Tibial nerve (tissue), 3 donors: ENCODE data around the gene PSMF1.

ENCODE experiments used
- POLR2A ChIP-seq, 2 donors: fragments of 450-650 bp; IDR thresholded peaks; one replicate each; pipeline ENCODE4 v1.6.1; 2017; ENCODE audit warnings: antibody characterized with exemption in 2 of 2, mild to moderate bottlenecking in 2 of 2, moderate library complexity in 2 of 2
- TF ChIP-seq, protein P1 (sequence below), 5 experiments: fragments of 200-600 bp in 3 of 5; fragments of 450-650 bp in 2 of 5; sonication (generic) in 3 of 5; IDR thresholded peaks; one replicate each; pipeline ENCODE4 v1.5.1; 2016 to 2019; ENCODE audit warnings: antibody characterized with exemption in 5 of 5, mild to moderate bottlenecking in 3 of 5, moderate library complexity in 2 of 5

DNA sequence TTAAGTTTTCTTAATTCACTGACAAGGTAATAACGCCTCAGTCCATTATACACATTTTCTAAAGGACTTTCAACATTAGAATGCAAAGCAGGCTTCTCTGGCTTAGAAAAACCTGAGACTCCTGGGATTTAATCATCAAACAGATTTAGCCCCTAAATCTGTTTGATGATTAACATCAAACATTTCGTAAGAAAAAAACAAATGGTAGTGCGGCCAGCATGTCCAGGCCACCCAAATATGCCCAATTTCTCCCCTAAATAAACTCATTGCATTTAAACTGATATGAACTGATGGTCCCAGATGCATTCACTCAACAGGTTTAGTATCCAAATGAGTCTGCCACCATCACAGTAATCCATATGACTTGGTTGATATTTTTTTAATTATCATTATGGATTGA lies 60.2 kb downstream of the PSMF1 start:
- TF ChIP-seq, protein P1, sequence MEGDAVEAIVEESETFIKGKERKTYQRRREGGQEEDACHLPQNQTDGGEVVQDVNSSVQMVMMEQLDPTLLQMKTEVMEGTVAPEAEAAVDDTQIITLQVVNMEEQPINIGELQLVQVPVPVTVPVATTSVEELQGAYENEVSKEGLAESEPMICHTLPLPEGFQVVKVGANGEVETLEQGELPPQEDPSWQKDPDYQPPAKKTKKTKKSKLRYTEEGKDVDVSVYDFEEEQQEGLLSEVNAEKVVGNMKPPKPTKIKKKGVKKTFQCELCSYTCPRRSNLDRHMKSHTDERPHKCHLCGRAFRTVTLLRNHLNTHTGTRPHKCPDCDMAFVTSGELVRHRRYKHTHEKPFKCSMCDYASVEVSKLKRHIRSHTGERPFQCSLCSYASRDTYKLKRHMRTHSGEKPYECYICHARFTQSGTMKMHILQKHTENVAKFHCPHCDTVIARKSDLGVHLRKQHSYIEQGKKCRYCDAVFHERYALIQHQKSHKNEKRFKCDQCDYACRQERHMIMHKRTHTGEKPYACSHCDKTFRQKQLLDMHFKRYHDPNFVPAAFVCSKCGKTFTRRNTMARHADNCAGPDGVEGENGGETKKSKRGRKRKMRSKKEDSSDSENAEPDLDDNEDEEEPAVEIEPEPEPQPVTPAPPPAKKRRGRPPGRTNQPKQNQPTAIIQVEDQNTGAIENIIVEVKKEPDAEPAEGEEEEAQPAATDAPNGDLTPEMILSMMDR (IDR thresholded peaks at IDR 0.05): no peak
- TF ChIP-seq POLR2A (IDR thresholded peaks at IDR 0.05): no peak
